Mesendoderm (in vitro differentiated cells): Measurements from ENCODE around the gene MBNL3.

Source experiments
- DNase-seq: peaks from one replicate; pipeline ENCODE4 v3.0.0; 2013
- H2AK5ac ChIP-seq: 2 replicates; pipeline ENCODE4 v1.6.1; 2013; ENCODE audit warnings: low read length, inconsistent platforms
- H2BK120ac ChIP-seq: 2 replicates; pipeline ENCODE4 v1.6.1; 2013; ENCODE audit warnings: low read depth, mild to moderate bottlenecking, low read length, moderate library complexity, mixed read lengths
- H2BK15ac ChIP-seq: replicated peaks from 2 replicates; pipeline ENCODE4 v1.6.1; 2013; ENCODE audit warnings: low read depth, mild to moderate bottlenecking, moderate library complexity
- H2BK5ac ChIP-seq: 2 replicates; pipeline ENCODE4 v1.6.1; 2013; ENCODE audit warnings: low read length, inconsistent platforms
- H3K18ac ChIP-seq: 2 replicates; pipeline ENCODE4 v1.6.1; 2013; ENCODE audit warnings: mild to moderate bottlenecking, low read length, mixed read lengths
- H3K23ac ChIP-seq: one replicate; pipeline ENCODE4 v1.6.1; 2013; ENCODE audit warnings: low read length
- H3K27ac ChIP-seq: 2 replicates; pipeline ENCODE4 v1.5.1; 2013; ENCODE audit warnings: low read depth, mild to moderate bottlenecking, inconsistent platforms, low read length, moderate library complexity
- H3K27me3 ChIP-seq: 2 replicates; pipeline ENCODE4 v1.6.1; 2013; ENCODE audit warnings: low read length, control low read depth, mild to moderate bottlenecking, inconsistent platforms; ENCODE audit not compliant: insufficient read depth, poor library complexity
- H3K36me3 ChIP-seq: 2 replicates; pipeline ENCODE4 v1.6.1; 2013; ENCODE audit warnings: low read length, inconsistent platforms; ENCODE audit not compliant: control insufficient read depth, insufficient read depth
- H3K4ac ChIP-seq: one replicate; pipeline ENCODE4 v1.6.1; 2013; ENCODE audit warnings: low read depth, mild to moderate bottlenecking, low read length, moderate library complexity
- H3K4me1 ChIP-seq: 2 replicates; pipeline ENCODE4 v1.6.1; 2013; ENCODE audit warnings: low read depth, low read length, inconsistent platforms; ENCODE audit not compliant: control insufficient read depth
- H3K4me2 ChIP-seq: 2 replicates; pipeline ENCODE4 v1.6.1; 2013; ENCODE audit warnings: low read length
- H3K4me3 ChIP-seq: 2 replicates; pipeline ENCODE4 v1.5.1; 2013; ENCODE audit warnings: mild to moderate bottlenecking, low read length
- H3K56ac ChIP-seq: one replicate; pipeline ENCODE4 v1.6.1; 2013; ENCODE audit warnings: low read length
- H3K79me1 ChIP-seq: 2 replicates; pipeline ENCODE4 v1.6.1; 2013; ENCODE audit warnings: low read length, inconsistent platforms
- H3K79me2 ChIP-seq: 2 replicates; pipeline ENCODE4 v1.6.1; 2013; ENCODE audit warnings: mild to moderate bottlenecking, low read length; ENCODE audit not compliant: control insufficient read depth, insufficient read depth
- H3K9ac ChIP-seq: 2 replicates; pipeline ENCODE4 v1.6.1; 2013; ENCODE audit warnings: low read length, inconsistent platforms
- H4K5ac ChIP-seq: one replicate; pipeline ENCODE4 v1.6.1; 2013; ENCODE audit warnings: low read length
- H4K8ac ChIP-seq: one replicate; pipeline ENCODE4 v1.6.1; 2013; ENCODE audit warnings: low read depth, mild to moderate bottlenecking, control low read depth, low read length, moderate library complexity
- WGBS: extraction: QIAGEN DNeasy Blood & Tissue Kit; methylation state at CpG from one replicate; pipeline ENCODE4 v1.1.7; 2013; ENCODE audit warnings: low lambda C conversion rate, missing lambda C conversion rate; ENCODE audit not compliant: insufficient coverage; ENCODE audit errors: extremely low coverage; 5-methylcytosine and 5-hydroxymethylcytosine counted together

The MBNL3 gene

DNA sequence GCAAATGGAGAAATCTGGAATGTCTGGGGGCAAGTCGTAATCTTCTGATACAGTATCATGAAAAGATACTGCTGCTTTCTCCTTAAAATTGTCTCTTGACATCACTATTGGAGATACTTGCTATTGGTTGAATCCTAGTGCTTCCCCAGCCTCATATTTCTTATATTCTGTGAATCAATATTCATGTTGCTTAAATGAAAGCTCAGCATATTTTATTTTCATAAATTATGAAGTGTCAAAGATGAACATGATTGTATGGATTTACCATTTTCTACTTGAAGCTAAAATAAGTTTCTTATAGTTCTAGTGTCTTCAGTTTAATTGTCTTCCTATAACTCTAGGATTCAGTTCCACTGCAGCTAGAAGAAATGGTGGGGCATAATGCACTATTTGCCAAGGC lies 29.6 kb upstream of the MBNL3 start:
- Histone ChIP-seq H3K27ac (no peak overlapping the region), H3K4me3 (no peak overlapping the region), H3K27me3 (no peaks in the 10 kb centered on the region), H3K4ac (no peak overlapping the region), H4K5ac (no peak overlapping the region), H3K79me2 (no peaks in the 10 kb centered on the region), H2BK120ac (no peak overlapping the region), H2AK5ac (no peak overlapping the region), H3K9ac (no peak overlapping the region), H3K18ac (no peak overlapping the region), H3K36me3 (no peaks in the 10 kb centered on the region), H2BK5ac (no peak overlapping the region), H3K4me1 (no peaks in the 10 kb centered on the region), H3K4me2 (no peak overlapping the region), H3K79me1 (no peaks in the 10 kb centered on the region), H2BK15ac (no peak overlapping the region), H3K23ac (no peak overlapping the region), H4K8ac (no peak overlapping the region), H3K56ac (no peak overlapping the region)
- WGBS, result no CpG with 5 or more reads among the region's 1 CpG
- DNase-seq, result no peak

GRCh38 chrX:132508834-132509233 lies 20.0 kb upstream of the MBNL3 start:
- H2BK15ac ChIP-seq, result no peak overlapping the region
- H3K4me3 ChIP-seq, result no peak overlapping the region
- no peak overlapping the region for H3K56ac ChIP-seq
- H3K18ac ChIP-seq, result no peak overlapping the region
- H3K23ac ChIP-seq, result no peak overlapping the region
- H4K5ac ChIP-seq, result no peak overlapping the region
- no peak overlapping the region for H2BK5ac ChIP-seq
- no peak overlapping the region for H3K9ac ChIP-seq
- DNase-seq, result no peak
- no peaks in the 10 kb centered on the region for H3K79me1 ChIP-seq
- H3K79me2 ChIP-seq, result no peaks in the 10 kb centered on the region
- no peaks in the 10 kb centered on the region for H3K36me3 ChIP-seq
- H3K4me1 ChIP-seq, result no peaks in the 10 kb centered on the region
- H4K8ac ChIP-seq, result no peak overlapping the region
- no peak overlapping the region for H3K4me2 ChIP-seq
- no peak overlapping the region for H2BK120ac ChIP-seq
- H3K4ac ChIP-seq, result no peak overlapping the region
- no peaks in the 10 kb centered on the region for H3K27me3 ChIP-seq
- no CpG with 5 or more reads among the region's 2 CpGs for WGBS
- H3K27ac ChIP-seq, result no peak overlapping the region
- H2AK5ac ChIP-seq, result no peak overlapping the region

- no CpG with 5 or more reads among the region's 3 CpGs for WGBS
- H2BK5ac ChIP-seq, result no peak overlapping the region
- H3K56ac ChIP-seq, result no peak overlapping the region
- H3K4me2 ChIP-seq, result no peak overlapping the region
- no peaks in the 10 kb centered on the region for H3K79me2 ChIP-seq
- H3K4ac ChIP-seq, result no peak overlapping the region
- no peak overlapping the region for H2AK5ac ChIP-seq
- H3K9ac ChIP-seq, result no peak overlapping the region
- no peak overlapping the region for H2BK15ac ChIP-seq
- DNase-seq, result no peak
- no peak overlapping the region for H3K27ac ChIP-seq
- H3K79me1 ChIP-seq, result no peaks in the 10 kb centered on the region
- H3K27me3 ChIP-seq, result no peaks in the 10 kb centered on the region
- H3K36me3 ChIP-seq, result no peaks in the 10 kb centered on the region
- H3K4me3 ChIP-seq, result no peak overlapping the region
- no peak overlapping the region for H3K18ac ChIP-seq
- H3K23ac ChIP-seq, result no peak overlapping the region
- H3K4me1 ChIP-seq, result no peaks in the 10 kb centered on the region
- H4K8ac ChIP-seq, result no peak overlapping the region
- H2BK120ac ChIP-seq, result no peak overlapping the region
- H4K5ac ChIP-seq, result no peak overlapping the region
These were observed 16.3 kb upstream of the MBNL3 start for GRCh38 chrX:132505116-132505515.

GRCh38 chrX:132504417-132504816 lies 15.6 kb upstream of the MBNL3 start:
- Histone ChIP-seq H3K4me2 (no peak overlapping the region), H3K36me3 (no peaks in the 10 kb centered on the region), H2BK15ac (no peak overlapping the region), H3K79me1 (no peaks in the 10 kb centered on the region), H2BK5ac (no peak overlapping the region), H3K9ac (no peak overlapping the region), H3K4ac (no peak overlapping the region), H3K4me1 (no peaks in the 10 kb centered on the region), H3K18ac (no peak overlapping the region), H3K27me3 (no peaks in the 10 kb centered on the region), H3K56ac (no peak overlapping the region), H3K27ac (no peak overlapping the region), H3K23ac (no peak overlapping the region), H3K4me3 (no peak overlapping the region), H2BK120ac (no peak overlapping the region), H3K79me2 (no peaks in the 10 kb centered on the region), H2AK5ac (no peak overlapping the region), H4K5ac (no peak overlapping the region), H4K8ac (no peak overlapping the region)
- no CpG with 5 or more reads among the region's 1 CpG for WGBS
- DNase-seq, result no peak

DNA sequence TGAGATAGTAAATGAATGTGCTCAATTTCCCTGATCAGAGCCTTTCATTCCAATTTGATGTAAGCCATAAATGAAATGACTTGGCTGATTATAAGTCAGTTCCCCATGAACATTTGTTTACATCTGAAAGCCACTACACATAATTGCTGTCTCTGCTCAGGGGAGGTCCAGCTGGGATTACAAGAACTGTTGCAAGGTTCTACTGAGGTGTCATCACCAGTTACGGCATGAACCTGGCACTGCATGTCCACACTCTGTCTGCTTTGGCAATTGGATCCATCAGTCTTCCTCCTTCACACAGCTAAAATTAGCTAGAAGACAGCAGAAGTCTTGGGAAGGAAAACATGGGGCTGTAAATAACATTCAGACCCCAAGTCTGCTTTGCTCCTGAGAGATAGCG lies 12.8 kb upstream of the MBNL3 start:
- H4K8ac ChIP-seq, result no peak overlapping the region
- H3K56ac ChIP-seq, result no peak overlapping the region
- H3K27ac ChIP-seq, result no peak overlapping the region
- no CpG with 5 or more reads among the region's 2 CpGs for WGBS
- DNase-seq, result no peak
- no peak overlapping the region for H4K5ac ChIP-seq
- no peaks in the 10 kb centered on the region for H3K79me2 ChIP-seq
- H3K79me1 ChIP-seq, result no peaks in the 10 kb centered on the region
- H3K4me2 ChIP-seq, result no peak overlapping the region
- H3K4ac ChIP-seq, result no peak overlapping the region
- H3K27me3 ChIP-seq, result no peaks in the 10 kb centered on the region
- no peak overlapping the region for H3K9ac ChIP-seq
- H3K36me3 ChIP-seq, result no peaks in the 10 kb centered on the region
- no peak overlapping the region for H2BK120ac ChIP-seq
- no peaks in the 10 kb centered on the region for H3K4me1 ChIP-seq
- H2BK5ac ChIP-seq, result no peak overlapping the region
- H3K4me3 ChIP-seq, result no peak overlapping the region
- no peak overlapping the region for H2AK5ac ChIP-seq
- no peak overlapping the region for H3K23ac ChIP-seq
- no peak overlapping the region for H3K18ac ChIP-seq
- H2BK15ac ChIP-seq, result no peak overlapping the region

- no peak overlapping the region for H3K27ac ChIP-seq
- no peak overlapping the region for H2BK5ac ChIP-seq
- no peak overlapping the region for H4K8ac ChIP-seq
- no CpG with 5 or more reads among the region's 2 CpGs for WGBS
- no peak overlapping the region for H3K56ac ChIP-seq
- H3K4me2 ChIP-seq, result no peak overlapping the region
- H3K27me3 ChIP-seq, result no peaks in the 10 kb centered on the region
- no peak overlapping the region for H3K4me3 ChIP-seq
- H4K5ac ChIP-seq, result no peak overlapping the region
- H3K79me1 ChIP-seq, result no peaks in the 10 kb centered on the region
- no peak overlapping the region for H3K9ac ChIP-seq
- H3K36me3 ChIP-seq, result no peaks in the 10 kb centered on the region
- H3K4me1 ChIP-seq, result no peaks in the 10 kb centered on the region
- H2BK15ac ChIP-seq, result no peak overlapping the region
- H3K79me2 ChIP-seq, result no peaks in the 10 kb centered on the region
- H3K23ac ChIP-seq, result no peak overlapping the region
- no peak overlapping the region for H2AK5ac ChIP-seq
- H3K4ac ChIP-seq, result no peak overlapping the region
- H2BK120ac ChIP-seq, result no peak overlapping the region
- DNase-seq, result no peak
- no peak overlapping the region for H3K18ac ChIP-seq
These were observed 8.6 kb upstream of the MBNL3 start for GRCh38 chrX:132497432-132497831.
